Measurements from ENCODE around the gene THAP4.

THAP4 gene, protein sequence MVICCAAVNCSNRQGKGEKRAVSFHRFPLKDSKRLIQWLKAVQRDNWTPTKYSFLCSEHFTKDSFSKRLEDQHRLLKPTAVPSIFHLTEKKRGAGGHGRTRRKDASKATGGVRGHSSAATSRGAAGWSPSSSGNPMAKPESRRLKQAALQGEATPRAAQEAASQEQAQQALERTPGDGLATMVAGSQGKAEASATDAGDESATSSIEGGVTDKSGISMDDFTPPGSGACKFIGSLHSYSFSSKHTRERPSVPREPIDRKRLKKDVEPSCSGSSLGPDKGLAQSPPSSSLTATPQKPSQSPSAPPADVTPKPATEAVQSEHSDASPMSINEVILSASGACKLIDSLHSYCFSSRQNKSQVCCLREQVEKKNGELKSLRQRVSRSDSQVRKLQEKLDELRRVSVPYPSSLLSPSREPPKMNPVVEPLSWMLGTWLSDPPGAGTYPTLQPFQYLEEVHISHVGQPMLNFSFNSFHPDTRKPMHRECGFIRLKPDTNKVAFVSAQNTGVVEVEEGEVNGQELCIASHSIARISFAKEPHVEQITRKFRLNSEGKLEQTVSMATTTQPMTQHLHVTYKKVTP

DNA sequence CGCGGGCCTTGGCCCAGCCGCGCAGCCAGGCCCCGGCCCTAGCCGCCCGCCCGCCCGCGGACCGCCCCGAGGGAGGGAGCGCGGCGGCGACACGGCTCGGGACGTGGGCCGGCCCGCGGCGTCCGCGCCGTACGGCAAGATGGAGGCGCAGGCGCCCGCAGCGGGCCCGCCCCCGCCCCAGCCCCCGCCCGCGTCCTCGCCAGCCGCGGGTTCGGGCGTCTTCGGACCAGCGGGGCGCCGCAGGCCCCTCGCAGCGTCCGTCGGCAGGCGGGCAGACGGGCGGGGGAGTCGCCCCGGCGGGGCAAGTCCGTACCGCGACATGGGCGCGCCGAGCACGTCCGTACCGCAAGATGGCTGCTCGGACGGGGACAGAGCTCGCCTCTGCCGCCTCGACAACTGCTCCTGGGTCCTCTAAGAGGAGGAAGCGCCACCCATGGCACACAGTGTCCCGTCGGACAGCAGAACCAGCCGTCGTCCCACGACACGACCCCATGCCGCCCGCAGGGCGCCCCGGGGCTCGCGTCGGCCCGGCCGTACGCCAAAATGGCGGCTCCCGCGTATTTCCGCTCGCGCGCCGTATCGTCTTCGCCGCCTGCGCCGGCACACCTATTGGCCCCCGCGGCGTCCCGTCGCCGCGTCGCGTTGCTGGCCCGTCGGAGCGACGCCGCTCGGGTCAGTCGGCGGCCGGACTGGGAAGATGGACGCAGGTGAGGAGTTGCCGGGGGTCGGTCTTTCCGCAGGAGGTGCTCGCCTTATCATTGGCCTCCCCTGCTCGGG is at the start of gene THAP4, which contains the start of gene ATG4B:
TSS of gene THAP4 (minus strand) at position 141 of the 777 bp plus-strand sequence. CDS start 141 bp downstream, outside the sequence.
TSS of gene ATG4B (plus strand) at position 676 of the 777 bp plus-strand sequence. CDS start at position 698, 22 bp downstream.
- DNase-seq: peak; percentile 55

DNA sequence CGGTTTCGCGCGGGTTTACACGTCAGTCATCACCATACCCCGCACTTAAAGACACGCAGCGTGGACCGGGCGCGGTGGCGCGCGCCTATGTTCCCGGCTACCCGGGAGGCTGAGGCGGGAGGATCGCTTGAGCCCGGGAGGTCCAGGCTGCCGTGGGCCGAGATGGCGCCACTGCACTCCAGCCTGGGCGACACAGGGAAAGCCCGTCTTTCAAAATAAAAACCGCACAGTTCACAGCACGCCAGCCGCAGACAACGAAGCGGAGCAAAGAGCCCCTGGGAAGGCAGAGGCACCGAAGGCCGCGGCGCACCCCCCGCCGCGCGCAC is 49.3 kb upstream of the THAP4 start:
- DNase-seq: no peak

DNA sequence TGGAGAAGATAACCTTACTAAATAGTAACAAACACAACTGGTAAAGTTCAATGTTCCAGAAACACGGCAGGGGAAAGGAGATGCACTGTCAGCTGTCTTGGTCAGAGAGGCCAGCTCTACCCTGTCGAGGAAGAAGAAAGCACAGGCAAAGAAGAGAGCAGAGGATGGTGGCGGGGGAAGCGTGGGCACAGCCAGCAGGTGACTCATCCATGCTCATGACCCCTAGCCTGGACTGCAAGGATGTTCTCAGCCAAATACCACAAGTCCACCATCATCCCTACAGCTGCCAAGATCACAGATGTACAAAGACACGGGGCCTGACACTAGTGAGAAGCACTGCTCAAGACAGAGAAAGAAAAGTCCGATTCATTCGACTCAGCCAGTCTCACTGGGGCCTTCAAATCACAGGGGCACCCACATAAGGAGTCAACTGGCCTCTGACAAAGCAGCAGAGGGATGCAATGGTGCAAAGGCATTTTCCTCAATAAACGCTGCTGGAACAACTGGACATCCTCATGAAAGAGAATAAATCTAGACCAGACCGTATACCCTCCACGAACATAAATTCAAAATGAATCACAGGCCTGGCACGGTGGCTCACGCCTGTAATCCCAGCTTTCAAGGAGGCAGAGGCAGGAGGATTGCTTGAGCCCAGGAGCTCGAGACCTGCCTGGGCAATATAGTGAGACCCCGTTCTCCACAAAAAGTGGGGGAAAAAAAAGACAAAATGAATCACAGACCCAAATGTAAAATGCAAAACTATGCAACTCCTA is 44.1 kb upstream of the THAP4 start:
- peak; percentile 47 for DNase-seq

DNA sequence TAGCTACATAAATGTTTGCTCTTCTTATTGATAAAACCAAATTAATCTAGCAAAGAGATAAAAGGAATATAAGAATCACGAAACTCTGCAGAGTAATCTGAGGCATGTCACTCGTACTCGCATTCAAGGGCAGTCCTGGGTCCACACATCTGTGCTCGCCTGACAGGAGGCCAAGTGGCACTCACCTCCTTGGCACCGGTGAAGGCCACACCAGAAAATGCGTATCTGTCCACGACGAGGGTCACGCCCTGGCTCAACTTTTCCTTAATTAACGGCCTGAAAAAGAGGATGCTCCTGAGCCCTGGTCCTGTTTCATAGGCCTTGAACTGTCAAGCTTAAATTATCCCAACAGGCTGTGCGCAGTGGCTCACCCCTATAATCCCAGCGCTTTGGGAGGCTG is 43.1 kb upstream of the THAP4 start:
- DNase-seq: no peak

DNA sequence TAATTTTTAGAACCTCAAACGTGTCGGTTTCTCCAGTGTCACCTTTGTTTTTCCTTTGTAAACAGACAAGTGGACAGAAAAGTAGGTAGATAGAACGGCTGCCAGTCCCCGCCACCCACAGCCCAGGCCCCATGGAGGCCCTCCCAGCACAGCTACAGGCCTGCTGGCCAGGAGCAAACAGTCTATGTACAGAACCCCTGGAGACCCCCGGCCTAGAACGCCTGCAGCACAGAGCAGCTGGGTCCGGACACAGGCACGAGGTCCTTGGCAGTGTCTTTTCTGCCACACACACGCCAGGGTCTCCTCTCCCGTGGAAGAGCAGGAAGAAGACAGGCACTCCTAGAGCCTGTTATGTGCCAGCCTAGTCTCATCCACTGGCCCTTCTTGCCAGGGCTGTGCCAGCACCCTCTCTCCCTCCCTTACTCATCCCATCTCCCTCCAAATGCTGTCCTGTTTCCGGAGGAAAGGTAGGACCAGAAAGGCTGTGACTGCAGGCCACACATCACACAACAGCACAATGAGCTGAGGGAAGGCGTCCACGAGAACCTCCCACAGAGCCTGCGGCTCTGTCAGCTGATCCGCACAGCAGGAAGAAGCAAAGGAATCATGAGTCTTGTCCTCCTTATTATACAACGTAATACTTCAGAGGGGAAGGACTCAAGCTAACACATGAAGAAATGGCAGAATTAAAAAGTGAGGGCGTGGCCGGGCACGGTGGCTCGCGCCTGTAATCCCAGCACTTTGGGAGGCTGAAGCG is 42.0 kb upstream of the THAP4 start:
- DNase-seq: no peak

DNA sequence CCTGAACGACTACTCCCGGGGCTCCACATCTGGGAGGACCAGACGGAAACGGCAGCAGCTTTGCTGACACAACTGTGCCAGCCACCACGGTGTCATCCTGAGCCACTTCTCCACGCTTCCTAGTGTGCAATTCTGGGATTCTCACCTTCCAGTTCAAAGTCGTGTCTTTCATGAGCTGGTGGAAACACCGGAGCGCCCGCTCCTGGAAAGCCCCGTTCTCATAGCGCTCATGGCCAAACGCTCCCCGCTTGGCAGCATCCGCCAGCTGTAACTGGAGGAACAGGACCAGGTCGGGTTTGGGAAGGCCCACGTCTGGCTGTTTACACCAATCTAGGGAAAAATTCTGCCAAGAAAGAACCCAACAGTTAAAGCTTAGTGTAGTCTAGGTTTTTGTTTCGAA is 41.3 kb upstream of the THAP4 start:
- no peak for DNase-seq

DNA sequence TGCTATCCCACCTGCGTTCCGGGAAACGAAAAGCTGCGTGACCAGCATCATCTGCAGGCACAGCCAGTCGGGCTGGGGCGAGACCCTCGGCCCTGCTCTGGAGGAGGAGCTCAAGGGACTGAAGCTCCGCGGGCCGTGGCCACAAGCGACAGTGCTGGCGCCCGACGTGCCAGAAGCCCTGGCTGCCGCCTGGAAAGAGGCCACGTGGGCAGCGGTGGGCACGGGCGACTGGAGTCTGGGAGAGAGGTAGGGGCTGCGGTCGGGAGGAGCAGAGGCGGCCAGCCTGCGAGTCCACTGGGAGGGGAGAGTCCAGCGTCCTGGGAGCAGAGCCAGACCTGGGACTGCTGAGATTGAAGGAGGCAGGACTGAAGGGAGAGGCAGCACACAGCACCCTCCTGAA is 40.4 kb upstream of the THAP4 start:
- DNase-seq: no peak

DNA sequence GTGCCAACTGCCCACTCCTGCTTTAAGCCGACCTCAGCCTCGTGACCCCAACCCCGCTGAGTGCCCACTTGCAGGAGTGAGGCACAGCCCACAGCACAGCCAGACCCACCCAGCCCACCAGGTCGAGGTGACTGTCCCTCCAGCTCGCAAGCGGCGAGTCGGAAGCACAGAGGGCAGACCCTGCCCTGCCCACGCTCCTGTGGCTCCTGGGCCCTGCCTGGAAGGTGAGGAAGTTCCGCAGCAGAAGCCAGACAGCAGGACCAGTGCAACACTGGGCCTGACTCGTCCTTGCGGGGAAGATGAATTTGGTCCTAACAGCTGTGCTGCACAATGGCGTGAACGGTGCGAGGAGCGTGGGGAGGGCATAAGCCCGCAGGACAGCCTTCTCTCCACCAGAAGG is 39.7 kb upstream of the THAP4 start:
- no peak for DNase-seq

DNA sequence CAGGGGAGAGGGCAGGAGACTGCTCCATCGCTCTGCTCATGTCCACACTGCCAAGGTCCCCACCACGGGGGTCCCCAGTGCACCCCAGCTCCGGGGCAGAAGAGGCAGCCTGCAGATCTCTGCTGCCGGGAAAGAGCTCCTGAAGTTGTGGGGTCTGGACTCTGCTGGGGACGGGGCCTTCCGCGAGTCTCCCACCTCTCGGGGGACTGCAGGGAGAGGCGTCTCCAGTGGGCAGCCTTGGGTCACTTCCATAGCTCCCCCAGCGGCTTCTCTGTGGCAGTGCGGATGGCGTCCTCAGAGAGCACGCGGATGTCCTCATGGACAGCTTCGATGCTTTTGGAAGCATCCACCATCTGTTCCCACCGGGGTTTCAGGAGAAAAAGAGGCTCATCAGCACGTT is 38.9 kb upstream of the THAP4 start:
- no peak for DNase-seq

DNA sequence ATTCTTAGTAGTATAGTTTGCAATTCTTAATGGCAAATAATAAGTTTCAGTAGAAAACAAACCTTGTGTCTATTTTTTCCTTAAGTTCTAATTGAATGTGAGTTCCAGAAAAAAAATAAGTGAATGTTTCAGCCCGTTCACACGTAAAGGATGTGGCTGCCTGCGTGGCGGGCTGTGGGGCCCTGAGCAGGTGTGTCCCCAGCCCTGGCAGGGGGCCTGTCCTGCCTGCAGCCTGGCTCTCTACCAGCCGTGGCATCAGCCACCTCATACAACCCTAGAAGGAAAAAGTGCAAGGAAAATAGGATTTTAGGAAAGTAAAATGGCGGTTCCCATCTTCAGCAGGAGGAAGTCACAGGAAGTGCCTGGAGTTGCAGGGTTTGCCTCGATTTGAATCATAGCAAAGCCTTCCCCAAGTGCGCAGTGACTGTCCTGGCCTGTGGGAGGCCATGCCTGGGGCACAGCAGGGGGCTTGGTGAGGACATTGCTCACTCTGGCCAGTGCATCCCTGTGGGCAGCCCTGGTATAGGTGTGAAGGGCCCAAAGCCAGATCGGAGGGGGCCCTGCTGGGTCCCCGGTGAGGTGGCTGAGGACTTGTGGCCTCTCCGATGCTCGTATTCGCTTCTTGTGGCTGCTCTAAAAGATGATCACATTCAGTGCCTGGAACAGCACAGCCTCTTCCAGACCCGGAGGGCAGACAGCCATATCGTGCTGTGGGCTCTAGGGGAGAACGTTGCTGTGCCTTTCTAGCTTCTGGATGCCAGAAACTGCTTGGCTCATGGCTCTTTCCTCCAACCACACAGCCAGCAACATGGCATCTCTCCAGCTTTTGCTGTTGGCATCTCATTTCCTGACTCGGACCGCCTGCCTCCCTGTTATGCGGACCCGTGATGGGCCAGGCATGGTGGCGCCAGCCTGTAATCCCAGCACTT is 37.1 kb upstream of the THAP4 start:
- no peak for DNase-seq

DNA sequence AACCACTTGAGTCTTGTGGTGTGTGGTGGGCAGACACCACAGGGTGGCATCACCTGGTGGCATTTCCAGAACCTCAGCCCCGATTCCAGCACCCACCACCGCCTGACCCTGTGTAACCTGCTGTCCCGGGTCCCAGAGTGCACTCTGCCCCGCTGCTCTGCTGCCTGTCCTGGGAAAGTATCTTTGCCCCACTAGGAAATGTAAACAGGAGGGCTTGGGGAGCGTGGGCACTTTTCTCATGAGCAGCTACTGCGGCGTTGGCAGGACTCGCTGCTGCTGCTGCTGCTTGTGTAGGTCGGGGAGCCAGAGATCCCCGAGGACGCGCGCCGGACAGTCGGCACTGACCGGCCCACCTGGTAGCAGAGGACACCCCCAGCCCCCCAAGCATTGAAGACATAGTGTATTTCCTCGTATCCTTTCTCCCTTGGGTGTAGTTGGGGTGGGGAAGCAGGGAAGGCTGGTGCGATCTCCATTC is 36.3 kb upstream of the THAP4 start:
- no peak for DNase-seq

DNA sequence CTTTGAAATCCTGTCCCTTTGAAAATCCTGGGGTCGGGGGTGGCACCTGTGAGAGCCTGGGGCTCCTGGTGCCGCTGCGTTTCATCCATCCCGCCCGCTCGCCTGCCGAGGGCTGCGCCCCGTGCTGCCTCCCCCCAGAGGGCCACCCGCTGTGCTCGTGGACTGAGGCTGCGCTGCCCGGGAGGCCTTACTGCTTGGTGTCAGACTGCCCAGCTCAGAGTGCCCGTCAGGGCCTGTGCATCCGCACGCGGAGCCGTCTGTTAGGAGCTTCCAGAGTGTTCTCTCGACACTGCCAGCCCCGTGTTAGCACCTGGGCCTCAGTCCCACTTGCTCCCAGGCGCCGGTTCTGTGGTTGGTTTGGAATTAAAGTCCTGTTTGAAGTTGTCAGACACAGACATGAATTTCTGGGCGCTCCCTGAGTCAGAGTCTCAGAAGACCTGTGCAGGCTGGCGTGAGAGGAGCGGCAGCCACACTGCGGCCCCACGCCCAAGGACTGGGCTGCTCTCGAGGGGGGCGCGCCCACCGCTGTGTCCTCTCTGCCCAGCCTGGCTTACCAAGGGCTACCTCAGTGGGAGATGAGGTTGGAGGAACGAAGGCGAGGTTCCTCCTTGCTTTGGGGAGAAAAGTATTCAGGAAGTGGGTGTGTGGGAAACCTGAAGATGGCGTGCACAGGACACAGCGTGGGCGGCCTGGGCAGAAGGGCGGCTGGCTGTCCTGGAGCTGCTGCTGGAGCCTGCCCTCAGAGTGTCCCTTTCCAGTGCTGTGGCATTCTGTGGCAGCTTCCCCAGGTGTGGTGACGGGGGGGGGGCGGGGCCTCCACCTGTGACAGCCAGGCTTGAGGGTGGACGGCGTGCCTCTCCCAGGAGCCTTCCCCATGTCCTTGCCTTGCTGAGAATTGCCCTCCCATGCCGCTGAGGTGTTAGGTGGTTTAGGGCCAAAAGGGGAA is 35.6 kb upstream of the THAP4 start:
- no peak for DNase-seq

DNA sequence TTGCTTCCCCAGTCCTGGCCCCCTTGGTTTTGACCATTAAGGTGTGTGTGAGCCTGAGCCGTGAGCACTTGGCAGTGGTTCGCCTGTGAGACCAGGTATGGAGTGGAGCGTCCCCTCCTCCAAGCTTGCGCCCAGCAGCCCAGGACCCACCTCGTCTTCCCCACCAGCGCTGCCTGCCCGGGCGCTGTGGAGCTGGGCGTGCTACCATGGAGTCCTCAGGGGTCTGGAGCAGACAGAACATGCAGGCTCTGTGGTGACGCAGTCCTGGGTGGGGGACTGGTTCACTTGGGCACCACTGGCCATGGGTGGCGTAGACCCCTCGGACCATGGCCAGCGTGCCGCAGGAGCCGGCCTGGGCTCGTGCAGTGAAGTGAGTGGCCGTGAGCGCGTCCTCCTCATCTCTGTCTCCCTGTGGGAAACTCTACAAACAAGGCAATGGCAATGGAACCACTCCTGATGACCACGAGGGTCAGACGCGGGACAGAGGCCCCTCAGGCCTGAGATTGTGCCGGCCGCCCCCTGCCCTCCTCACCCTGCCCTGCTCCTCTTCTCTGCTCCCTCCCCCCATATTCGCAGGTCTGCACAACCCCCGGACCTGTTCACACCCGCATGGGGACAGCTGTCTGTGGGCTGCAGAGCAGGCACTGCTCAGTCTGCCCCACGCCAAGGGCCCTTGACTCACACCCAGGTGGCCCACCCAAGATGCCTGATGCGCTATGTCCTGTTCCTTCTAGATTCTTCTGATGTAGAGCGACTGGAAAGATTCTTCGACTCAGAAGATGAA is 34.7 kb upstream of the THAP4 start:
- DNase-seq: no peak

DNA sequence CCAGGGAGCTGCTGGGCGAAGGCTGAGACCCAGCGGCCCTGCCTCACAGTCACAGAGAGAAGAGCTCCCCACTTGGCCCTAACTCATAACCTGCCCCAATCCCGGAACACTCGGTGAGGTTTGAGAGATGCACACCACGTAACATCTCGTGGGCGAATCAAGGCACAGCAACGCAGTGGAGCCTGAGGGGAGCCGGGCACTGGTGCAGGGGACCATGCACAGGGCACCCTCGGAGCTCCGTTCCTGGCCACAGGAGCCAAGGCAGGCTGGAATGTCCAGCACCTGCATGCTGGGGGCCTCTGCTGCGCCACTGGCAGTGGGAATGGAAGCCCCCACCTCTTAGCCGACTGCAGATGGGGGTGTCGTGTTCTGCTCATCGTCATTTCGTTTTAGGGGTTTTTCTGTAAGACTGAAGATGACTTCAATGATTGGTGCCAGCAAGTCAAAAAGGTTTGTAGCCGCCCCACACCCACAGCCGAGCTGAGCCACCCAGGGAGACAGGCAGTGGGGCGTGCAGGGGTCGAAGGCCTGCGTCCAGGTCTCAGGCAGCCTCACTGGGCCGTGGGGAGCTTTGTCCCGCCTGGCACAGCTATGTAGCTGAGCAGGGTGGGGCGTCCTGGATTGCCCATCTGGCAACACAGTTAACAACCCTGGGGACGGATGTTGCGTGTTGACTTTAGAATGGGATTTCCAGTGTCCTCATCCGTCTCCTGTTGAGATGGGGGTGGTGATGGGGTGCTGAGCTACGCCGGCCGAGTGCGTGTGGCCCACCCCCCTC is 33.6 kb upstream of the THAP4 start:
- no peak for DNase-seq

DNA sequence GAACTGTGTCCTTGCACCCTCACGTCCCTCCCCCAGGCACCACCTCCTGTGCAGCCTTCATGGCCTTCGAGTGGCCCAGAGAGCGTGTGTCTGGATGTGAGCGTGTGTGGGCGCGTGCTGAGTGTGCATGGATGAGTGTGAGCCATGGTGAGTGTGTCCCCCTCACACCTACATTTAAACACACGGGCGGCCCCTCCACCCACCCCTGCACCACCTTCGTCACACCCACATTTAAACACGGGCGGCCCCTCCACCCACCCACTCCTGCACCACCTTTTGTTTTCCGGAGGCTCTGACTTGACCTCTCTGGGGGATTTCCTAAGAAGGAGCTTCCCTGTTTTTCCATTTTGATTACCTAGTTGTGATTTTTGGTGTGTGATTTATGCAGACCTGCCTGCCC is 31.9 kb upstream of the THAP4 start:
- DNase-seq: no peak

DNA sequence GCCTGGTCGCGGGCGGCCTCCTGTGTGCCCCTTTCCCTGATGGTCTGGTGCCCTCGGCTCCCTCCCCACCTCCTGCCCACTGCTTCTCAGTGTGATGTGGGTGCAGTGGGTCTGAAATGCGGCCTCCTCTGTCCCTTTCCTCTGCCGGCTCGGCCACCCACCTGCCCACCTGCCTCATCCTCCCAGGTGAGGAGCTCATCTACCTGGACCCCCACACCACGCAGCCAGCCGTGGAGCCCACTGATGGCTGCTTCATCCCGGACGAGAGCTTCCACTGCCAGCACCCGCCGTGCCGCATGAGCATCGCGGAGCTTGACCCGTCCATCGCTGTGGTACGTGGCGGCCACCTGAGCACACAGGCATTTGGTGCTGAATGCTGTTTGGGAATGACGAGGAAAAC is 31.4 kb upstream of the THAP4 start:
- DNase-seq: no peak

DNA sequence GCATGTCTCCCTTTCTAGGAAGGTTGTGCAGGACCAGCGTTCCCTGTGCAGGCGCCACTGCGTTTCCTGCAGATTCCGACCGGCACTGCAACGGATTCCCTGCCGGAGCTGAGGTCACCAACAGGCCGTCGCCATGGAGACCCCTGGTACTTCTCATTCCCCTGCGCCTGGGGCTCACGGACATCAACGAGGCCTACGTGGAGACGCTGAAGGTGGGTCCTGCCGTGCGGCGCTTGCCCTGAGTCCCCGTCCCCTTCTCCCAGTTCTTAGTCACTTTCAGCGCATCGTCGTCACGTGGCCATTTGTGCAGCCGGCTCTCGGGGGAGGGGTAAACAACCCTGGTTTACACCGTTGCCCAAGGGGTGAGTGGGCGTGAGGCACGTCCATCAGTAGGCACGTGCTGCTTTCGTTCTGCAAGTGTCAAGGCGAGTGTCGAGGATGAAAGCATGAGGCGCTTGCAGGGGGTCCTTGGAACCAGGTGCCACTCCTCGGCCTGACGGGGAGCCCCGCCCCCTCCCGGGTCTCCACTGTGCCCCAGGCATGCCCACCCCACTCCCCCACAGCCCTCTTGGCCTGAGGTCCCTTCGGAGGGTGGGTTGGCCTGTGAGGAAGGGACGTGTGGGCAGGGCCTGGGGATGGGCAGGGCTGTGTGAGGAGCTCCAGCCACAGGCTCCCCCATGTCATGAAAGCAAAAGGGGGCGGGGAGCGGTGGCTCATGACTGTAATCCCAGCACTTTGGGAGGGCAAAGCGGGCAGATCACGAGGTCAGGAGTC is 29.9 kb upstream of the THAP4 start:
- DNase-seq: no peak

All from GOT3 (cell line).